ENCODE measurements around the gene YIPF5.
A peak's percentile ranks its signal among the peaks of the same experiment; 100 is the strongest.

Gene YIPF5

GRCh38 chr5:144189800-144190429 lies 19.5 kb upstream of the YIPF5 start:
- TF ChIP-seq CTCF (IDR thresholded peaks at IDR 0.05; ENCODE audit: control insufficient read depth, insufficient read depth, low read depth, low read length, missing control alignments): no peak
- H3K4me3 ChIP-seq (ENCODE audit: control insufficient read depth, low read depth, low read length): no peak overlapping the region
- peak; percentile 70 for DNase-seq (ENCODE audit: low read depth)

DNA sequence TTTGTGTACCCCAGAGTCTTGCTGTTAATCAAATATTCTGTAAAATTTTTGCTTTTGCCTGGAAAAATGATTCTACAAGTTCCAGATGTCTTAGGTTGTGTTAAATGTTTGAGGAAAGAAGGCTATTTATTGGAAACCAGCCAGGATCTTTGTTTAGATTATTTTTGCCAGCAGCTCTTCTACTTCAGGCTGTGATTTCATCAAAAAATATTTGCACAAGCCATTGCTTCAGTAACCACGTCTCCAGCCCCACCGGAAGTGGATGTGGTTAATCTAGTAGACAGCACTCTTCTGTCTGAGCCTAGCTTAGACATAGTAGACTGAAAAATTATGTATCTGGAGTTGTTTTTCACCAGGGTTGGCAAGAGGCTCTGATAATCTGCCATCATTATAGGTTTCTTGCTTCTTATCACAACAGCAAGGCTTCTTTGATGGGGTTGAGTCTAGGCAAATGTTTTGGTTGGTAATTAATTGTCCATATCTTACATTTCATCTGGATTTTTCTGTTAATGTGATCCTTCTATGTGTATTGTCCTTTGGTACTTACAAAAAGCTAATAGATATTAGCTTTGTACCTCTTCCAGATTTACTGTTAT lies 17.3 kb upstream of the YIPF5 start:
- no peak overlapping the region for H3K4me3 ChIP-seq (ENCODE audit: control insufficient read depth, low read depth, low read length)
- no peak for TF ChIP-seq CTCF (IDR thresholded peaks at IDR 0.05; ENCODE audit: control insufficient read depth, insufficient read depth, low read depth, low read length, missing control alignments)
- peak; percentile 95 for DNase-seq (ENCODE audit: low read depth)

- TF ChIP-seq CTCF (IDR thresholded peaks at IDR 0.05; ENCODE audit: control insufficient read depth, insufficient read depth, low read depth, low read length, missing control alignments): peak; percentile 62
- no peak overlapping the region for H3K4me3 ChIP-seq (ENCODE audit: control insufficient read depth, low read depth, low read length)
- DNase-seq (ENCODE audit: low read depth): no peak
Observed at GRCh38 chr5:144183254-144183889, 12.9 kb upstream of the YIPF5 start.

GRCh38 chr5:144179226-144179625 lies 8.8 kb upstream of the YIPF5 start:
- H3K4me3 ChIP-seq (ENCODE audit: control insufficient read depth, low read depth, low read length): no peak overlapping the region
- no peak for TF ChIP-seq CTCF (IDR thresholded peaks at IDR 0.05; ENCODE audit: control insufficient read depth, insufficient read depth, low read depth, low read length, missing control alignments)

GRCh38 chr5:144177548-144177947 lies 7.1 kb upstream of the YIPF5 start:
- DNase-seq (ENCODE audit: low read depth): no peak
- no peak overlapping the region for H3K4me3 ChIP-seq (ENCODE audit: control insufficient read depth, low read depth, low read length)
- TF ChIP-seq CTCF (IDR thresholded peaks at IDR 0.05; ENCODE audit: control insufficient read depth, insufficient read depth, low read depth, low read length, missing control alignments): no peak

More at GRCh38 chr5:144179226-144179625, 8.8 kb upstream of the YIPF5 start:
- no peak for DNase-seq (ENCODE audit: low read depth)

DNA sequence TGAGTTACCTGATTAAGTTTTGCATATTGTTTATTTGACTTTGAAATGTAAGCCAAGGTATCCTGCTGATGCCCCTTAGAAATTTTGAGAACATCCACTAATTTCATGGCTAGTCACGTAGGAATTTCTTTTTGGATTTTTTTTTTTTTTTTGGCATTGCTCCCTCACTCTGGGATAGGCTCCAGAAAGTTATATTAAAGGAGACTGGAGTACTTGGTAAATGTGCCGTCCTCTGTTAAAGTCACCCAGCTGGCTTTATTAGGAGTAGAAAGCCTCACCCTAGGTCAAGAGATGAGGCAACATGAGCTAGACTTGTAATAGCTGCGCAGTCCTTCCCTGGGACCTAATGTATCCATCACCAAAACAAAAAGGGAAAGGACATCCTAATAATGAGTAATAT lies 3.3 kb upstream of the YIPF5 start:
- no peak for DNase-seq (ENCODE audit: low read depth)

More for the DNA sequence above, 3.3 kb upstream of the YIPF5 start:
- H3K4me3 ChIP-seq (ENCODE audit: control insufficient read depth, low read depth, low read length): no peak overlapping the region
- no peak for TF ChIP-seq CTCF (IDR thresholded peaks at IDR 0.05; ENCODE audit: control insufficient read depth, insufficient read depth, low read depth, low read length, missing control alignments)

Data from AG09309 (cell line).